Tongue (tissue), 2 donors: ENCODE data around the gene CCIN. TPM values are rescaled to one million over a fixed set of nuclear protein-coding genes. Genes with fewer than 3 reads are reported as not detected.
"Not testable (repeated sequence)": the region's sequence is repeated elsewhere in the genome, so short reads cannot be mapped to it uniquely, and the experiment has no call there.

ENCODE experiments used
- DNase-seq: peaks from one replicate; pipeline ENCODE4 v3.0.0-alpha.2; 2015
- total RNA-seq: library from RNA; depleted of rRNA; stranded (reverse); fragments of >200 nt; gene quantifications from one replicate; pipeline ENCODE4 v1.2.3, GENCODE V29; 2014

The CCIN gene
- total RNA-seq, 1 donor from 2014 or later: 0.41 TPM

DNA sequence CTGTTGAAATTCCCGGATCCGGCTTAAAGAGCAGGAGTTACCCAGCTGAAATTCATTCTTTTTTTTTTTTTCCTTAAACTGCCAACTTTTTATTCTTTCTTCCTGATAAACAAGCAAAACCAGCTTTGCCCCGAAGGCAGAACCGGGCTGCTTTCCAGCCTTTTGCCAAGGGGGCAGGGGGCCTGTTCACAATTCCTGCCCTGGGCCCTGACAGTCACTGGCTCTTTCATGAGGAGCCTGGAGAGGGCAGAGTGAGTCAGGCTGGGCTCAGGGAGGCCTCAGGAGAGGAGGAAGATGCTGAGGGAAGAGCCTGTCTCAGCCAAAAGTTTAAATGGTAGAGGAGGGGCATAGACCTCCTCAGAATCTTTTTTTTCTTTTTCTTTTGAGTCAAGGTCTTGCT lies 27.9 kb upstream of the CCIN start:
- peak; percentile 51 for DNase-seq

DNA sequence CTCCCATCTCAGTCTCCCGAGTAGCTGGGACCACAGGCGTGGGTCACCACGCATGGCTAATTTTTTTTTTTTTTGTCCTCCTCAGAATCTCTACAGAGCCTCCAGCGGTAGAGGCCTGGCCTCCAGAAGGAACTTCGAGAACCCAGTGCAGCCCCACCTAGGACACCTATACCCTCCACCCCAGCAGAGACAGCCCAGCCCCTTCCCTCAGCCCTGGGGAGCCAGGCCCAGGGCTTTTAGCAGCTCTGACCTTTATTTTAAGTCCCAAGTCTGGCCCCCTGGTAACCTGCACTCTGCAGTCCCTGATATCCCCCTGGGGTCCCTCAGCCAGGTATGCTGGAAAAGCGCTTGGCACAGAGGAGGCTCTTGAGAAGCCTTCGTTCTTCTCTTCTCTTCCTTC lies 27.4 kb upstream of the CCIN start:
- DNase-seq: no peak

DNA sequence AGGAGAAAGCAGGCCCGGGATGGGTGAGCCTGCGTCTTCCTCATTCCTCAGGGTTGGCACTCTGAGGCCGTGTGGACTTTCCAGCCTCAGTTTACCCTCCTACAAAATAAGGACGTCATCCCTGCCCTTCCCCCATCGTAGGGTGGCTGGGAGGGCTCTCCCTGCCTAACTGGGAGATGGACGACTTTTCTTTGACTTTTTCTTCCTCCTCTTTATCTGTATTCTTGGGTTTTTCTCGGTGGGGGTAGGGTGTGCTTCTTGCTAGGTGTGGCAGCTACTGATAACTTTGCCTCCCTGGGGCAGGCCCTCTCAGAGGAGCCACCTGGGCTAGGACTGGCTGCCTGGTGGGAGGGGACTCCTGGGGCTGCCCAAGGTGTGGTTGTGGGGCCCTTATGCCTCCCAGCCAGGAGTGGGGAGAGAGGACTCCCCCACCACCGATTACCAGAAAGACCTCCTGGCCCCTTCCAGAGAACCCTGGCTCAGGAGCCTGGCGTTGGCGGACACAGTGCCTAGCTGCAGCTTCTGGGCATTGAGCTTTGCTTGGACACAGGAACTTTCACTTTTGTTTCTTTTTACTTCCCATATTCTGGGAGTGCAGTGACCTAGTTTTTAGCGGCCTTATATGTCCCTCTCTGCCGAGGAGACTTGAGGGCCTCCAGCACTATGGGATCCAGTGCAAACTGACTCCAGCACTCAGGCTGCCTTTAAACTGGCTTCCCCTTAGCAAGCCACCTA lies 26.5 kb upstream of the CCIN start:
- DNase-seq: no peak

DNA sequence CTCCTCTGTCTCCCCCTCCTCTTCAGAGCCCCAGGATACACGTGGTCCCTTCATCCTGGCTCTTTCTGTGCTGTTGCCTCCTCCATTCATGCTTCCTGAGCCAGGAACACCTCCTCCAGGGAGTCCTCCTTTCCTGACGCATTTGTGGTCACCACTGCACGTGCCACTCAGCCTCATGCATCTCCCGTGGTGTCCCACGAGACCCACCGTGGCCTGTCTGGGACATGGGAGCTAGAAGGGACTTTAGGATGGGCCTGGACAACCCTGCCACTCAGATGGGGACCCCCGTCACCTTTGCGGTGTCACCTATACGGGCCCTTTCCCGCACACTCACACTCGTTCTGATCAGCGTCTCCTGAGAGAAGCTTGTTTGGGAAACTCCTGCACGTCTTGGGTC lies 25.9 kb upstream of the CCIN start:
- no peak for DNase-seq

DNA sequence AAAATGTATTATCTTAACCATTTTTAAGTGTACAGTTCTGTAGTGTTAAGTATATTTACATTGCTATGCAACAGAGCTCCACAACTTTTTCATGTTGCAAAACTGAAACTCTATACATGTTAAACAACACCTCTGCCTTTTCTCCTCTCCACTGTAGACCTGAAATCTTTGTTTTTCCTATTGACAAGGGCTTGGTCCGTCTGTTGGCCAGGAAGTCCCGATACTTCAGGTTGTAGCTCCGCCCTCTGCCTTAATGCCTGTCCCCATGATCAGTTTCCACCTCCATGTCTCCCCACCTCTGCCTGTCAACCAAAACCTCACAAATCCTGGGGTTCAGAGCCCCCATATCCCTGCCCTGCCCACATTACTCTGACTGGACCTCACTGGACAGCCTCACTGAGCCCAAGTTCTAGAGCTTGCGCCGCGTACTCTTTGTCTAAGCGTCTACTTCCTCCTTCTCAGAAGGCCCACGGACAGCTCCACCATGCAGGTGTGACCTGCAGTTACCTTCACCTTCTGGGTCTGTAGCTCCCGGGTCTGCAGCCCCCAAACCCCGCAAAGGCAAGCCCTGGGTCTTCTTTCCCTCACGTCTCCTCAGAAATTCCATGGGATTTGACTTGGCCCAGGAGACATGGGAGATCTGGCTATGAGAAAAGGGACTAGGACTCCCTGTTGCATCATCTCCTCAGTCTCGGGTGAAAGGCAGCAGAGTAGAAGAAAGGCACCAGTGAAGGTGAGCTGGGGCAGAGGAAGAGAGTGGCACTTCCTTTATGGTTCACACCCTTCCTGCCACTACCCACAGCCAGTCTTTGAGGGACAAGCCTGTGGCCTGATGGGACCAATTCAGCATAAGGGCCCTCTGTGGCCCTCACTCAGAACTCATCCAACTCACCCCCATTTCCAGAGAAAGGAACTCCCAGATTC lies 24.6 kb upstream of the CCIN start:
- no peak for DNase-seq

DNA sequence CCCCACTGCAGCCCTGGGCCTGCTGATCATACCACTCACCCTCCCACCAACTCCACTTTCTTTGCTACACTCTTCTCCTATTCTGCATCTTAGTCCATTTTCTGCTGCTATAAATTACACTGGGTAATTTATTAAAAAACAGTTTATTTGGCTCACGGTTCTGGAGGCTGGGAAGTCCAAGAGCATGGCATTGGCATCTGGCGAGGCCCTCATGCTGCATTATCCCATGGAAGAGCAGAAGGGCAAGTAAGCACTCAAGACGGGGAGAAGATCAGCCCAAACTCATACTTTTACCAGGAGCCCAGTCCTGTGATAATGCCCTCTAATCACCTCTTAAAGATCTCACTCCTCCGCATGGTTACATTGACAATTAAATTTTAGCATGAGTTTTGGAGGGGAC lies 23.2 kb upstream of the CCIN start:
- DNase-seq: no peak

DNA sequence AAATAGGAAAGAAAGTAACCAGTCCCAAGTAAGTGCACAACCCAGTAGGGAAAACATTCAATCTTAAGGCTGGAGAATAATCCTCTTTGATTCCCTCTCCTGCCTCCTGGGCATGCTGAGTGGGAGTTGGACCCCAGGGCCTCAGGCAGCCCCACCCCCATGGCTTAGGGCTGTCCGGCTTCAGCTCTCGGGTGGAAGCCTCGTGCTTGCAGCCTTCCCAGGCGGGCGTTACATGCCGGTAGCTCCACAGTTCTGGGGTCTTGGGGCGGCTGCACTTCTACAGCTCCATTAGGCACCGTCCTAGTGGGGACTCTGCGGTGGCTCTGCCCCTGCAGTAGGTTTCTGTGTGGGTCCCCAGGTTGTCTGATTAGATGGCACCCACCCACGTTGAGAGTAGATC lies 22.5 kb upstream of the CCIN start:
- DNase-seq: no peak

DNA sequence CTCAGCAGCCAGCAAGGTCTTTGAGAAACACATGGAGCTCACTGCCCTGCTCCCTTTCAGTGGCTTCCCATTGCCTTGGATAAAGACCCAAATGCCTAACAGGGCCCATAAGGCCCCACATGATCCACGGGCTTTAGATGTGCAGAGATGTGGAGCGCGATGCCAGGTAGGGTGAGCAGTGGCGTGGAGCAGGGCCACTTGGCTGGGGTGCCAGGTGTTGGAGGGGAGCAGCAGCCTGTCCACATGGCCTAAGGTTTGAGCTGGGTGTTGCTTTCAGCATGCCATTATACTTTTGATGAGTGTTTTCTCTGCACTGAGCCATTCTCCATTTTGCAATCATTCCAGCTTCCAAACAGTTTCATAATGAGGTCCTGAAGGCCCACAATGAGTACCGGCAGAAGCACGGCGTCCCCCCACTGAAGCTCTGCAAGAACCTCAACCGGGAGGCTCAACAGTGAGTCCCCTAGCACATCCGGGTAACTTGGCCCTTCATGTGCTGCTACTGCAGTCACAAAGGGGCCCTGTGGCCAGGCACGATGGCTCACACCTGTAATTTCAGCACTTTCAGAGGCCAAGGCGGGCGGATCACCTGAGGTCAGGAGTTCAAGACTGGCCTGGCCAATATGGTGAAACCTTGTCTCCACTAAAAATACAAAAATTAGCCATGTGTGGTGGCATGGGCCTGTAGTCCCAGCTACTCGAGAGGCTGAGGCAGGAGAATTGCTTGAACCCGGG lies 21.6 kb upstream of the CCIN start:
- no peak for DNase-seq

DNA sequence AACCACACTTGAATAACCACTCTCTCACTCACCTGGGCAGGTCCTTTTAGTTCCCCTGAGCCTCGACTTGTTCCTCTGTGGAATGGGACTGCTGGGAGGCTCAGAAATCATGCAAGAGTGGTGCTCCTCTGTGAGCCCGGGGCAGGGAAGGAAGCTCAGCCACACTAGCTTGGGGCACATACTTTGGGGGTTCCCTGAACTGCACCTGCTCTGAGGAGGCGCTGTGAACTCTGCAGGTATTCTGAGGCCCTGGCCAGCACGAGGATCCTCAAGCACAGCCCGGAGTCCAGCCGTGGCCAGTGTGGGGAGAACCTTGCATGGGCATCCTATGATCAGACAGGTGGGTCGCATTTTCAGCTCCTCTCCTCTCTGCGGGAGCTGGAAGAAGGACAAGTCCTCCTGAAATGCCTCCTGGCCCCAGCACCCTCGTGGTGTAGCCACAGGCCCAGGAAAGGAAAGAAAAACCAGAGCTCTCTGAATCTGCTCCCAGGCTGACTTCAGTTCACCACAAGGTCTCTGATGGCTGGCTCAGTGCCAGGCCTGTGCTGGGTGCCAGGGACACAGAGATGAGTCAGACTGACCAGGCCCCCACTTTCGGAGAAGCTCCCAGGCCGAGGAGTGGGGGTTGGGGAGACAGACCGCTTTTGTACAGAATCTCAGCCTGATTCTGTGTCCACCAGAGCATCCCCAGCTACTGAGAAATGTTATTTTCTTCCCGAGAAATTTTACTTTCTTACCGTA lies 20.7 kb upstream of the CCIN start:
- DNase-seq: peak; percentile 85

DNA sequence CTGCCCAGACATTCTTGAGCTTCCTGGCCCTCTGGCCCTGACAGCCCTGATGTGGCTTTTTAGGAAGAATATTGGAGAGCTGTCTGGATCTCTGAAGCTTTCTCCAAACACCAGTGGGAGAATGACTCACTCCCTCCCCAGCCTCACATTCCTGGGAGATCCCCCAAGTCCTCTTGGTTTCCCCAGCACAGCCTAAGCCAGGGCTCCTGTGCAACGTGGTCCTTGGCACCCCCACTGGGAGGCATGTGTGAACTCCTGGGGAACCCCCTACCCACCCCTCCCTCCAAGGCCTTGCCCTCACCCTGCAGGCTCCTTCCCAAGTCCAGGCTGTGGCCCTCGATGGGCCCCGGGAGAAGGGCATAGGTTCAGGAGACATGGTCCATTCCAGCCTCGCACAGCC lies 20.0 kb upstream of the CCIN start:
- DNase-seq: no peak

DNA sequence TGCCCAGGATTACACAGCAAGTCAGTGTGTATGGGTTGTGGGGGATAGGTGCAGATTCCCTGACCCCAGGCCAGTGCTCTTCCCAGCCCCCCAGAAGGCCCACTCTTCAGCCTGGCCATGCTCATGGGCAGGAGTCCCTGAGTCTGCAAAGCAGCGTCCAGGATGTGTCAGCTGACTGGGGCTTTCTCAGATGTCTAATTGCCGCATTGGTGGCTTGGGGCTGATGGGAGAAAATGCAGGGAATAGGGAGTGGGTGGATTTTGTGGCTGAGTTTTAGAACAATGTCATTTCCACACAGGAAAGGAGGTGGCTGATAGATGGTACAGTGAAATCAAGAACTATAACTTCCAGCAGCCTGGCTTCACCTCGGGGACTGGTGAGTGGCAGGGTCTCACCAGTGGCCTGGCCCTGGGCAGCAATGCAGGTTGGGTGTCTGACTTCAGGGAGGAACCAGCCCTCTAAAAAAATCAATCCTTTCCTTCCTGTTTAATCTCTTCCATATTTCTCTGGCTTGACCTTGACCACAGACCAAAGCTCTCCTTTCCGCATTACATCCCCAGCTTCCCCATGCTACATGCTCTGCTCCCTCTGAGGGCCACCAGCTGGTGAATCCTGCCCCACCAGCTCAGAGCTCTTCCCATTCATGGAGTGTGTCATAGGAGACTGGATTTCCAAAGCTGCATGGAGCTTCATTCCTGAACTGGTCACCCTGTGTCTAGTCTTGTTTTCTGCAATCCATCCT lies 18.4 kb upstream of the CCIN start:
- DNase-seq: no peak

DNA sequence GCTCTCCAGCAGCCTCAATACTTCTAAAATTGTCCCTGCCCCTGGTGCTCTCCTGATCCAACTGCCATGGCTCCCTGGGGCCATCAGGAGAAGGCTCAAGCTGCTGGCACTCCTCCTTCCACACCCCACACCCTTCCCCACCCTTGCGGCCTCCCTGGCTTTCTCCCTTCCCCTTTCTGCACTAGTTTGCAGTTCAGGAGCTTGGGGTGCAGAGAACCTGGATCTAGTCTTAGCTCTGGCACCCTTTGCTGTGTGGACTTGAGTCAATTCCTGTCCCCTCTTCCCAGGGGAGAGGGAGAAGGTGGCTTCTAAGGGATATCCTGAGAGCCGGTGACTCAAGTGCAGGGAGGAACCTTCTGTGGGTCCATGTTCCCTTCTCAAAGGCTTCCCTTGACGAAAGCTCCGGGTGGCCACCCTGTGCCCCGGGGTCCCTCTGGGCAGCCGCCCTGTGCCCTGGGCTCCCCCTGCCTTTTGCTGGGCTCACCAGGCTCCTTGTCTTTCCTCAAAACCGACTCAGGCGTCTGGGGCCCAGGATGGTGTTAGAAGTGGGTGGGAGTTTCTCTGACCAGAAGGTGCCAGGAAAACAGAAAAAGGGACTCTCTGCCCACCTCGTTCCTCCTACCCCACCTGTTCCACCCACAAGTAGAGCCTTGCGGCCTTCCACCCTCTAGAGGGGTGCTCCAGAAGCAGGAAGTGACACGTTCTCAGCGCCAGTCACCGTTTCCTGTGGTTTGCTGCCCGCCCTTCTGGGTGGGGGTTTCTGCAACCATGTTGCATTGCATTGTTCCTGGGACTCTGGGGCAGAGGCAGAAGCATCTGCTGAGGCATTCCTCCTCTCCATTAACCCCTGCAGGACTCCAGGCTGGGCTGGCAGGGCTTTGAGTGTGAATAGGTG lies 17.6 kb upstream of the CCIN start:
- DNase-seq: no peak

DNA sequence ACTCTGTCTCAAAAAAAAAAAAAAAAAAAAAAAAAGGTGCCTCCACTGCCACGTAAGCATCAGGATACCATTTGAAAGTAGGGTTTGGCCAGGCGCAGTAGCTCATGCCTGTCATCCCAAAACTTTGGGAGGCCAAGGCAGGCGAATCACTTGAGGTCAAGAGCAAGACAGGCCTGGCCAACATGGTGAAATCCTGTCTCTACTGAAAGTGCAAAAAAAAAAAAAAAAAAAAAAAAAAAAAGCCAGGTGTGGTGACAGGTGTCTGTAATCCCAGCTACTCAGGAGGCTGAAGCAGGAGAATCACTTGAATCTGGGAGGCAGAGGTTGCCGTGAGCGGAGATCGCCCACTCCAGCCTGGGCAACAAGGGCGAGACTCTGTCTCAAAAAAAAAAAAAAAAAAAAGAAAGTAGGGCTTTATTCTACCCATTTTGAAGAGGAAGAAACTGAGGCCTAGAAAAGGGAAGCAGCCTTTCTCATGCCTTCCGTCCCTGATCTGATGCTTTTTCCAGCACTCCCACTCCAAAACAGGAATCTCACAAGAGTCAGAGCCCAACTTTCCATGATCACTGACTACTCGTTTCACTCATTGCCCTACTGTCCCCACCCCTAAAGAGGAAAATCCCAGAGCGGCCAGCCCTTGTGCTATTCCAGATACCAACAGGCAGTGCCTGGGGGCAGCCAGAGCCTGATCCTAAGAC lies 16.3 kb upstream of the CCIN start:
- DNase-seq: no peak

DNA sequence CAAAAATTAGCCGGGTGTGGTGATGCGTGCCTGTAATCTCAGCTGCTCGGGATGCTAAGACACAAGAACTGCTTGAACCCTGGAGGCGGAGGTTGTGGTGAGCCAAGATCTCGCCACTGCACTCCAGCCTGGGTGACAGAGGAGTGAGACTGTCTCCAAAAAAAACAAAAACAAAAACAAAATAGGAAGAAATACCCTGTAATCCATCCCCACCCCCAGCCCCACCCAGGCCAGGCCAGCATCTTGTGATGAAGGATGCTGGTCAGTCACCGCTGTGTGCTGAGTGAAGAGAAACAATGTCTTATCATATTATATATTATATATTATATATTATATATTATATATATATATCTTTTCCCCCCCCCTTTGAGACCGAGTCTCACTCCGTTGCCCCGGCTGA lies 15.4 kb upstream of the CCIN start:
- DNase-seq: no peak

DNA sequence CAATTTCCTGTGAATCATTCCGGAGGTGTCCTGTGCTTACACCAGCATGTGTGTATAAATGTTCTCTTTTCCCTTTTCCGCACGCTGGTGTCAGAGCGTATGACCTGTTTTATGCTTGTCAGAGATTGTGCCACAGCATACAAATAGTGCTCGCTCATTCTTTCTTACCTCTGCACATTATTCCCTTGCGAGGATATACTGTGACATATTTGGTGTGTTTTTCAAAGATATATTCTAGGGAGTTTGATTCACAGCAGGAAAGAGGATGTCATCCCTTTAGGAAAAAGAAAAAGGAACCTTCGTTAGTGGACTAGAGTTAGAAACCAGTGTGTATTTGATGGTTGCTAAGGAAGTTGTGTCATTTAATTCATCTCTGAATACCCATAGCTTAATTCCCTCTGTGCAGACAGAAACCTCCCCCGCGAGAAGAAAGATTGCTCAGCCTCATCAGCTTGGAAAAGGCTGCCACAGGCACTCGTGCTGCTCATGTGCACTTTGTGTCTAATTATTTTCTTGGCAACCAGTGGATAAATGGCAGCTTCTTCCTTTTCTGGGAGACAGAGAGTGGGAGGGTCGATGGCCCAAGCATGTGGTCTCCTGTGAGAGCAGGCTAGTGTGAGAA lies 14.7 kb upstream of the CCIN start:
- peak; percentile 73 for DNase-seq

DNA sequence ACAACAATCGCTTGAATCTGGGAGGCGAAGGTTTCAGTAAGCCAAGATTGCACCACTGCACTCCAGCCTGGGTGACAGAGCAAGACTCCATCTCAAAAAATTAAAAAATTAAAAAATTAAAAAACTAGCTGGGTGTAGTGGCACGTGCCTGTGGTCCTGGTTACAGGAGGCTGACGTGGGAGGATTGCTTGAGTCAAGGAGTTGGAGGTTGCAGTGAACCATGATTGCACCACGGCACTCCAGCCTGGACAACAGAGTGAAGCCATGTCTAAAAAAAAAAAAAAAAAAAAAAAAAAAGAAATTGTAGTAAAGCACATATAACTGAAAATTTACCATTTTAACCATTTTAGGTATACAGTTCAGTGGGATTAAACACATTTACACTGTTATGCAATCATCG lies 13.1 kb upstream of the CCIN start:
- DNase-seq: no peak

DNA sequence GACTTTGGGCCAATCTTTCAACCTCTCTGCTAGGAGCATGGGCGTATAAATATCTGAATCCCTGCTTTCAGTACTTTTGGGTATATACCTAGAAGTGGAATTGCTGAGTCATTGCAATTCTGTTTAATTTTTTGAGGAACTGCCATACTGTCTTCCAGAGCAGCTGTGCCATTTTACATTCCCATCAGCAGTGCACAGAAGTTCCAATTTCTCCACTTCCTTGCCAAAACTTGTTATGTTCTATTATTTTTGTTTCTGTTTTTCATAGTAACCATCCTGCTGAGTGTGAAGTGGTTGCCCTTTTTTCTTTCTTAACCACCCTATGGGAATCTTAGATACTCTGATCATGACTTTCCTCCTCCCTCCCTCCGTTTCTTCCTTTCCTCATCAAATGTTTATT lies 11.1 kb upstream of the CCIN start:
- DNase-seq: peak; percentile 46

DNA sequence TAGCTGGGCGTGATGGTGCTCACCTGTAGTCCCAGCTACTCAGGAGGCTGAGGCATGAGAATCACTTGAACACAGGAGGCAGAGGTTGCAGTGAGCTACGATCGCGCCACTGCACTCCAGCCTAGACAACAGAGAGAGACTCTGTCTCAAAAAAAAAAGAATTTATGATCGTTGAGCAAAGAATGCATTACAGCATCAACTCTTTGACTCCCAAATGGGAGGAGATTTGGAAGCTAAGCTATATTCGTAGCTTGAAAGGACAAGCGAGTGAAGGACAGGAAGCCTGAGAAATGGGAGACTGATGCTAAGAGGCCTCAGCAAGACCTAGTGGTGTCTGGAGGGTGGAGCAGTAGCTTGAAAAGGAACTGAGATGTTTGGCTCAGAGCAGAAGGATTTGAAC lies 10.3 kb upstream of the CCIN start:
- DNase-seq: peak; percentile 61

DNA sequence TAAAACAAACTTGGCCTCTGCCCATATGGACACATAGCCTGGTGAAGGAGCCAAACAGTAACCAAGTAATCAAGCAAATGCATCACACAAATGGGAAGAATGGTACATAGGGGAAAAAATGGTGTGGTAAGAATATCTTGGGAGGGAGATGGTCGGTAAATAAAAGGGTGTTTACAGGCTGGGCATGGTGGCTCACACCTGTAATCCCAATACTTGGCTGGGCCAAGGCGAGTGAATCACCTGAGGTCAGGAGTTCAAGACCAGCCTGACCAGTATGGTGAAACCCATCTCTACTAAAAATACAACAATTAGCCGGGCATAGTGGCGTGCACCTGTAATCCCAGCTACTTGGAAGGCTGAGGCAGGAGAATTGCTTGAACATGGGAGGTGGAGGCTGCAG lies 9.7 kb upstream of the CCIN start:
- DNase-seq: not testable (repeated sequence)
